ENCODE results near the gene SIX1.

Gene SIX1

DNA sequence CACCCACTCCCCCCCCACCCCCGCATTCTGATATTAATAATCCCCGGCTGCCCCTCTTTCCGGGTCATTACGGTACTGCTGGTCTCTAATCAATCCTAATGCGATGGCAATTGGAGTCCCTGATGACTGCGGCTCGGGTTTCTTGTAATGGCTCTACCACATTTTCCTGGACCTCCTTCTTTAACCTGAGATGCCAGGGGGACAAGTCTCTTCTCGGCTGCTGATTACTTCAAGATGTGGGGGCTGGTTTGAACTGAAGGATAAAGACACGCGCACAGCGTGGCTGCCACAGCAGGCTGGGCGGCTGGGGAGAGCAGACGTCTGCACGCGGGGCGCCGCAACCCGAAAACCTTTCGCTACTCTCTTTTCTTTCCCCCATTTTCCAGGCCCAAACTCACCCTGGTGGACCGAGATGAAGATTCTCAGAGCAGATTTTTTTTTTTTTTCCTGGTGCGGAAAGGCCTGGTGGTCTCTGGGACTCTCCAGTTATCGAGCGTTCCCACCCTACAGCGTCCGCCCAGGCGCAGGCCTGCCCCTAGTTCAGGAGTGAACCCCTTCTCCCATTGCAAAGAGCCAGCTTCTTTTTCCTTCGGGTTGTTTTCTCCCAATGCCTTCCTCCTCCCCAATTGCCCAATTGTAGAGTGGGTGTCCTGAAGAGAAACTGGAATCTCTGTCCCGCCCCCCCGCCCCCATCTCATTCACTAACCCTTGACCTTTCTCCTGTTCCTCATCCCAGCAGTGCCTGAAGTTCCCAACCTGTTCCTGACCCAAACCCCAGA, 6.0 kb upstream of the SIX1 start:
- no peak for DNase-seq

DNA sequence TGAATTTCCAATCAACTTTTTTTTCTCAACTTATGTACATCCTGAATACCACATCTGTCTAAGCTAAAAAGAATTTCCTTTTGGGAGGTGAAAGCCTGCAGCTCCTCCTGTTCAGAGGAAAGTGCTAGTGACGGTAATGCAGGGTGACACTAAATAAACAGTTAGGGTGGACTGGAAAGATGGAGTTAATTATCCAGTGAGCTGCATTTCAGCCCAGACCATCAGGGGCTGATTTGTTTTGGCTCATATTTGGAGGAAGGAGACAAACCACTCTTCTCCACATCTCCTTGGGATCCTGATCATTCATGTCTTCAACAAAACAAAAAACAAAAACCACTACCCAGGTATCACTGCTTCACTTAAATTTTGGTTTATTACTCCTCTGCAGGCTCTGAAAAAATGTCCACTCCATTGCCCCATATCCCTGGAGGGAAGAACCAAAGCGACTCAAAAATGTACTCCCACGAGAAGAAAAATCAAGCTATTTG, 5.1 kb upstream of the SIX1 start:
- DNase-seq: no peak

- DNase-seq: no peak
These were observed 4.5 kb upstream of the SIX1 start for GRCh38 chr14:60653701-60654161.

DNA sequence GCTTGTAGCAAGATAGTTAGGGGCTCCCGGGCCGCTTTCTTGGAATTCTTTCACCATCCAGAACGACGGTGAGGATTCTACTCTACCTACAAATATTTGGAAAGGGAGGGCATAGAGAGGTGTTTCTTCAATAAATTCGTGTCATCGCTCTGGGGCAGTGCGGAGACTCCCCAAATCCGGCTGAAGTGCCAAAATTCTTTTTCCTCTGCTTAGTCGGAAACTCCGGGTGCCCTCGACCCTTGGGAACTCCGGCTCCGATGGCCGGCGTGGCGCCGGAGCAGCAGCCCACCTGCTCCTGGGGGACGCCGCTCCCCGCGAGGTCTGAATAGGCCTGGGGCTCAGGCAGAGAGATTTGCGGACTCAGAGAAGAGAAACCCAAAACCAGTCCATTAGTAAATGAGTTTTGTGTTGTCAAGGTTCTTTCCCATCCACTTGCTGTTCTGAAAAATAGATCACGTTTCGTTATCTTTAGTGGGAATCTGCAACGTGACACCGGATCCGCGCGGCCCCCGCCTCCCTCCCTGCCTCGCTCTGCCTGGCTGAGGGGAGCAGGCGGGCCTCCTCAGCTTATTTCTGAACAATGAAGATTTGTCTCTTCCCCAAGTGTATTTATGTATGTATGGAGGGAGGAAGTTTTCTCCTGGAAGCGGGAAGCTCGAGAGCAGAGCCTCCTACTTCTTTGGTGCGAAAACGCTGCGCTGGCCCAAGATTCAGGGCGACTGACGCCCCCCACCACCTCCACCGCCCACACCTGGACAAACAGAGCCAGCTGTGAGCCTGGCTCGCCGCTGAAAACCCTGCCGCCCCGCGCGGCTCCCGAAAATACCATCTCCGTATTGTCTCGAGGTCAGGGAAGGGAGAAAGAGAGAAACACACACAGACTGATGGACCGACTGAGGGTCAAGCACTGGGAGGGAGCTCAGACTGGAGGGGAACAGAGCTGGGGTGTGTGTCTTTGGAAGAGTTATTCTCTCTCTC, 3.7 kb upstream of the SIX1 start:
- no peak for DNase-seq

GRCh38 chr14:60651796-60652673, 2.8 kb upstream of the SIX1 start:
- no peak for DNase-seq

DNA sequence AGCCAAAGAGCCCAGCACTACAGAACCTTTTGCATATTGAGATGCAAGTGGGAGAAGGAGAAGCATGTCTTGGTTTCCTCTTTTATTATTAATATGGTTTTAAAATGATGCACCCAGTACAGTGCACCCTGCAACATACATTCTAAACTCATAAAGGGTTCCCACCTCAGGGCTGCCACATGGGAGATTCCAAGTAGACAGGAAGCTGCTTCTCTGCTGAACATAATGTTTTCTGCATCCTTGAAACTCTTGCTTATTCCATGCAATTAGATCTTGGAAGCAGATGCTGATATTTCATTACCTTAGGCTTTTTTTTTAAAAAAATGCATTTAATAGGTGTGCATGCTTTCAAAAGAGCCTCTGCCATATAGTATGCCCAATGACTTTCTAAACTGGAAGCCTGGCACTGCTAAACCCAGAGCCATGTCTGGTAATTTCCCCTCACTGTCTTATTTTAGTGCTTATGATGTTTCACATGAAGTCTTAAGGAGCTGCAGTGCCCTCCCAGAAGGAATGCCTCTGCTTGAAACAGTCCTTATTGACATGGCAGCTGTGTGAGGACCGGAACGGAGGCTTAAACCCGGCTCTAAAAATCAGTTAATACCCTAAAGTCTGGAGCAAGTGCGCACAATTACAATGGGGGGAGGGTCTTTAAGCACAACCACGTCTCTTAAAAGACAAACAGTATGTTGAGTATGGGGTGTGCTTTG, 2.0 kb upstream of the SIX1 start:
- no peak for DNase-seq

DNA sequence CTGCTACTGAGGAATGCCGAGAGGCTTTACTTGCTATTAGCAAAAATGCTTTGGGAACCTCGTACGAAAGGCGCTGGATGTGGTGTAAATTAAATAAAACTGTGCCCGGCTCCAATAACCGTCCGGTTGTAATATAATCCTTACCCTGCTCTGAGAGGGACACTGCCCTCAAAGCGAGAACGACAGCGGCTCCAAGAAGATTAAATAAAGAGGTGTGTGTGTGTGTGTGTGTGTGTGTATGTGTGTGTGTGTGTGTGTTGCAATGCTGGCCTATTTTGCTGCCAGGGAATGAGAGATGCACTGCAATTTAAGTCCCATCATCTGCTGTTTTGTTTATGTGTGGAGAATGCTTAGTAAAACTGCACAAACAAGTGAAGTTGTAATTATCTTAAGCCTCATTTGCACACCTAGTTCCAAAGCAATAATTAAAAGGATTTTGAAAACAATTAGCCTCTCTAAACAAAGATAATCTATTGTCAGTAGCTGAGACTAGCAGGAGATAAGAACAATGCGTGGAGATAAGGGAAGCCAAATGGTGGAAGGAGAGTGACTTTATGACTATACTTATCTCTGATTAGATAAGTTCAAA, 1.2 kb upstream of the SIX1 start:
- DNase-seq: no peak

DNA sequence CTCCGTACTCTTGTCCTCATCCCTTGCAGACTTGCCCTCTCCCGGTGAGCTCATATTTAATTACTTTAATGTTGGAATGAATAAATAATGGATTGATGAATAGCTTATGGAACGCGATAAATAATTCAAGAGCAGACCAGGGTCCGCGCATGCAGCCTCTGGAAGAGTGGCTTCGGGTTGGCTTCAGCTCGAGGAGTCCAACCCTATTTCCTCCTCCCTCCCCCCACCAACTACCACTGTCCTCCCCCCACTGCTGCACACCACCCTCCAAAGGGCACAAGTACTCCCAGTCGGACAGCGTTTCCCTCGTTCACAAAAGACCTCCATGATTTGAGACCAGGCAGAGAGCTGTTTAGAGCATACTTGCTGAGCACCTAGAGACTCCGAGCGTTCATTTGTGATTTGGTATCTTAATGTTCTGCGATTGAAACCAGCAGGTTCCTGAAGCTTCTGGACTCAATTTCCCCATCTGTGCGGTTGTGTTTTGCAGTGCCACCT, 647 bp upstream of the SIX1 start:
- no peak for DNase-seq

DNA sequence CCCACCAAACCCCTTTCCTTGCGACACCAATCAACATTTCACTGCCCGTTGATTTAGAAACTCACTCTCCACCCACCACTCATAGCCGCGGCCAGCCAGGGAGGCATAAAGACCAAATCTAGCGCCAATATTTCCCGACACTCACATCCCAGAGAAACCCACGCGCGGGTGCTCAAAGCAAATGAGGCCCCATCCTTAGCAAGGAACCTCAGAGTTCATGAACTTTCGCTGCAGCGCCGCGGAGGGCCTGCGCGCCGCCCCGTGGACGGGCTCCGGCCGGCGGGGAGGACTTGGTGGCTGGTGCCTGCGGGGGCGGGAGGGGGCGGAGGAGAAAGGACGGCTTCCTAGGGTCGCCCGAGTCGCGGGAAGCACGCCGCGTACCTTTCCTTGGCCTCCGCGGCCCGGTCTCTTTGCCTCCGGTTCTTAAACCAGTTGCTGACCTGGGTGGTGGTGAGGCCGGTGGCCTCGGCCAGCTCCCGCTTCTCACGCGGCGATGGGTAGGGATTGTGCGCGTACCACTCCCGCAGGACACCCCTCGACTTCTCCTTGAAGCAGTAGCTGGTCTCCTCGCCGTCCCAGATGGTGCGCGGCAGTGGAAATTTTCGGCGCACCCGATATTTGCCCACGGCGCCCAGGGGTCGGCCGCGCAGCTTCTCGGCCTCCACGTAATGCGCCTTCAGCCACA, 886 bp downstream of the SIX1 start:
- no peak for DNase-seq

GRCh38 chr14:60647837-60648248, 1.4 kb downstream of the SIX1 start:
- DNase-seq: no peak

DNA sequence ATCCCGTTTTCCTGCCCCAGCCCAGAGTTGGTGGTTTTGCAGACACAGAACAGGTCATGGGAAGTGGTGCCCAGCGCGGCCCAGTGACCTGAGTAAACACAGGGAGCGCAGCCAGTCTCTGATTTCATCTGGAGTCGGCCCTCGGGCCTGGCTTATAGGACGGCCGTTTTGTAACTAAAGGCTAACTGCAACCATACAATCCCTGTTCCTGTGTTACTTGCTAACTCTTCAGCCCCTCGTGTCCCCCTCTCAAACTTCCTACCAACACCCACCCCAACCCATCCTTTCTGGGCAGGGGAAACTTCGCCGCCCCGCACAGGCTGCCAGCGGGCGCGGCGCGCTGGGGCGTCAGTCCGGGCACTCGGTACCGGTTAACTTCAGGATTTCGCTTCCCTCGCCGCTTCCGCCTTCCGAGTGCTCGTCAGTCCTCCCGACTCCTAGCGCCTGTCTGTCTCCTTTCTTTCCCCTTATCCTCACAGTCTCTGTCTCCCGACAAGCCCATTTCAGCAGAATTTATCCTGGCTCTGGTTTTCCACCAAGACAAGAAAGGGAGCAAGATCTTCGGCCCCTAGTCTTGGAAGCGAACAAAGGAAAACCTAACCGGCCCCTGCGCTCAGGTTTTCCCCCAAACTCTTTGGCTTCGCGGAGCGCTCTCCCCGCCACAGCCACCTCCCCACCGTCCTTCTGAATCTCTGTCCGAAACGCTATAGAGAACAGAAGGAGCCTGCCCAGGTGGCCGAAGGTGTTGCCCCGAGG, 2.0 kb downstream of the SIX1 start:
- no peak for DNase-seq

GRCh38 chr14:60646226-60646818, 3.0 kb downstream of the SIX1 start:
- DNase-seq: no peak

- DNase-seq: no peak
These were observed 4.0 kb downstream of the SIX1 start for GRCh38 chr14:60645126-60645741.

GRCh38 chr14:60644666-60645065, 4.6 kb downstream of the SIX1 start:
- no peak for DNase-seq

DNA sequence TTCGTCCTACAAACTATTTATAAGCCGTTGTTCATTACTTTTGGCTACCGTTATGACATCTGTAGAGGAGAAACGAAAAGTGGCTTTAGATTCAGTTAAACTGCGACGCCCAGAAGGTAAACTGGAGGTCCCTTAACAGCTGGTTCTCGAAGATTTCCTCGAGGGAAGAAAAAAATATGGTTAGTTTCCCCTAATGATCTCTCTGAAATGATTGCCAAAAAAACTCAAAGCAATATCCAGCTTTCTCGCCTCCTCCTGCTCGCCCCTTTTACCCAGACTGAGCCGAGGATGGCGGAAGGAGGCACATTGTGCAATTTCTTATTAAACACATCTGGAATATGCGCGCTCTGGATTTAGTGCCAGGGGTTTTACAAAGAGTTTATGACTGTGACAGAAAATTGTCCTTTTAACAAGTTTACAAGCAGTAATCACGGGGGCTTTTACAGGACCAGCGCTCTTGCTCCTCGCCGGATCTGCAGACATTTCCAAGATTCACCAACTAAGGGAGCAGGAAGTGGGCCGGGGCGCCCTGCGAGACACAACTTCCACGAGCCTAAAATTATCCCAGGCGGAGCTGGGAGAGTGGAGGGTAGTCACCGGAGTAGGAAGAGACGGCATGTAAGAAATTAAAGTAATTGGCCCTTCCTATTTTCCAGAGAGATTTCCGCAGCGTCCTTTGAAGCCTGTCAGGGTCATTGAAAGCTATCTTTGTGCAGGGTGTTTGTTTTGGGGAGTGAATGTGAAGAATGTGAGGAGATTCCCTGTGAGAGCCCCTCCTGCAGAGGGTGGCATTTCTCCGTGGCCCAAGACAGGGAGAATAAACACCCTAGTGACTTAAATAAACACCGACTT, 5.6 kb downstream of the SIX1 start:
- DNase-seq: no peak

GRCh38 chr14:60643141-60643462, 6.2 kb downstream of the SIX1 start:
- no peak for DNase-seq

DNA sequence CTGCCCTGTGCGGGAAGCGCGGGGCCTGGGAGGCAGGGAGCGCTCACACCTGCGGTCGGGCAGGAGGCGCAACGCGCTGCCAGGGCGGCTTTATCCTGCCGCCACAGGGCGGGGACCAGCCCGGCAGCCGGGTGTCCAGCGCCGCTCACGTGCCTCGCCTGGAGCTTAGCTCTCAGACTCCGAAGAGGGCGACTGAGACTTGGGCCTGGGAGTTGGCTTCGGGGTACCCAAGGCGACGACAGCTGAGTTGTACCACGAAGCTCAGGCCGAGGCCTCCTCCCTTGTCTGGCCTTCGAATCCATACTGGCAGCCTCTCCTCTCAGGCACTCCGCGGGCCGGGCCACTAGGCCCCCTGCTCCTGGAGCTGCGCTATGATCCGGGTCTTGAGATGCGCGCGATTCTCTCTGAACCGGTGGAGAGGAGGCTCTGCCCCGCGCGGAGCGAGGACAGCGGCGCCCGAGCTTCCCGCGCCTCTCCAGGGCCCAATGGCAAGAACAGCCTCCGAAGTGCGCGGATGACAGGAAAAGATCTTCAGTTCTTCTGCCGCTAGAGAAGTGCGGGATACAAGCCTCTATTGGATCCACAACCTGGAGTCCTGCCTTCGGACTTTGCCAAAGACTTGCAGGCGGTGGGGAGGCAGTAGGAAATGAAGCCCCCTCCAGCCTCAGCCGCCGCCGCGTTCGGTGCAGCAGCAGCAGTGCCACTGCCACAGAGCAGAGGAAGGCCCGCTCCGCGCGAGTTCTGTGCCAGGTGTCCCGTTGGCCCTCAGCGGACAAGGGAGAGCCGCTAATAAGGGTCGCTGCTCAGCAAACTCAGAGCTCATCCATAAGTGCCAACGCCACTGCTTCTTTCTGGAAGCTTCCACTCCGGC, 6.8 kb downstream of the SIX1 start:
- DNase-seq: no peak
